ENCODE measurements around the gene TSPAN5.

TSPAN5 gene

DNA sequence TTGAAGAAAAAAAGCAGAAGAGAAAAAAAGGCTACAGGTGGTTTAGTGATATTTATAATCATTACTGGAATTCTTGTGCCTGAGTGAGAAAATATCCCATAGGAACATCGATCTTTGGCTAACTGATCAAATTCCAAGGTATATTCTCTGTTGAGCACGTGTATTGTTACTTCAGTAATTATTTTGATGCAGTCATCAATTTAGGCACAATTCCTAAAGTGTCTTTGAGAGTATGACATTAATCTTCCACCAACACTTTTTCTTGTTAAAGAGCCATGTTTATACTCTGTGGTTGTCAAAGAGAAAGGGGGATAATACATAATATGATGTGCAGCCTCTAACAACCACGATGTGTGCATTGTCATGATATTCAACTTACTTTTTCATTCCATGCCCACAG, 151.1 kb downstream of the TSPAN5 start:
- DNase-seq (ENCODE audit: insufficient read length, low spot score) (no peak), FAIRE-seq (no peak)
- no peak for TF ChIP-seq POLR2A (IDR thresholded peaks at IDR 0.05; ENCODE audit: low read depth, low read length)

- no peak for FAIRE-seq
- no peak for DNase-seq (ENCODE audit: insufficient read length, low spot score)
- TF ChIP-seq POLR2A (IDR thresholded peaks at IDR 0.05; ENCODE audit: low read depth, low read length), result no peak
These were observed 151.8 kb downstream of the TSPAN5 start for GRCh38 chr4:98506462-98507132.

DNA sequence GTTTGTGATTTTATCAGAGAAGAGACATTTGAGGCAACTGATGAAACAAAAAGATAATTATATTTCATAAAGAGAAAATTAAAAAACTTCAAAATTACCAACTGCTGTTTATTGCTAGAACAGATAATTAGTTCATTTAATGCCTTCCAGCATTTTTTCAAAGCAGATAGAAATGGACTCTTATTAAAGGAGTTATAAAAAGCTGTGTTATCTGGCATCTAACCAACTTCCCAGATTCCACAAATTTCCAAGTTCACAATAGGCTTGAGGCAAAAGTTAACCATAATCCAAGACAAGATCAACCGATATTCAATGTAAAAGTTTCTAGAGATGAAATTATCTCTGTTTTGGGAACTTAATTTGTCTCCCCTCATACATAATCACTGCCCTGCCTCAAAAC, 152.4 kb downstream of the TSPAN5 start:
- DNase-seq (ENCODE audit: insufficient read length, low spot score) (no peak), FAIRE-seq (no peak)
- no peak for TF ChIP-seq POLR2A (IDR thresholded peaks at IDR 0.05; ENCODE audit: low read depth, low read length)

DNA sequence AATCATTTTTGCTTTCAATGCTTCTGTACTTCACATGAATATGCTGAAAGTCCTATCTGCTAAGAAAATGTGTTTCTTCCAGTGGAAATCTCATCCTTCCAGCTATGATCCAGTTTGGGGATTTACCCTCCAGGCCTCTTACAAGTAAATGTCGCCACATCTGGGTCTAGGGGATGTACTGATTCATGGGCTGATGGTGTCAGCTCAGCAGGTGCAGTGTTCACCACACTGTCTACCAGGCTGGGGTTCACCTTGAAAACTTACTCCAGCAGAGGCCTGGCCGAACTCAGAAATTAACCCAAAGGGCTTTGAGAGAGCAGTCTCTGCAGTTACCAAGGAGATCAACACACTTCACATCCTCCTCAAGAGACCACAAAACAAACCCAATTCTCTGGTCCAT, 154.3 kb downstream of the TSPAN5 start:
- TF ChIP-seq POLR2A (IDR thresholded peaks at IDR 0.05; ENCODE audit: low read depth, low read length), result no peak
- DNase-seq (ENCODE audit: insufficient read length, low spot score), result no peak
- FAIRE-seq, result no peak

DNA sequence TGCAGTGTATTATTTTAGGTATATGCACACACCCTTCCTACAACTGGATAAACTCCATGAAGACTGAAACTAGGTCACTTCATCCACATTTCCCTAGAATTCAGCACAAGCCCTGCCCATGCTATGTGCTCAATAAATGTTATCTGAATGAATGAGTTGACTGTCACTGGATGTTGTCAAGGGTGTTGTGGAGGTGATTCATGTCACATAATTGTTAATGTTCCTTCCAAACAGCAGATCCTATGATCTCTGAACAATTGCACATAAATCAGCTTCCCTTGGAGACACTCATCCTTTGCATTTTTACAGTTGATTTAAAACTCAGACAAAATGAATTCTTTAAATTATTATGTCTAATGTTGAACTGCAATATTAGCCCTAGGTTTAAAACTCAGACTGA, 154.7 kb downstream of the TSPAN5 start:
- FAIRE-seq (no peak), DNase-seq (ENCODE audit: insufficient read length, low spot score) (no peak)
- TF ChIP-seq POLR2A (IDR thresholded peaks at IDR 0.05; ENCODE audit: low read depth, low read length), result no peak

GRCh38 chr4:98502624-98503023, 155.8 kb downstream of the TSPAN5 start:
- no peak for FAIRE-seq
- no peak for TF ChIP-seq POLR2A (IDR thresholded peaks at IDR 0.05; ENCODE audit: low read depth, low read length)
- DNase-seq (ENCODE audit: insufficient read length, low spot score), result no peak

- TF ChIP-seq POLR2A (IDR thresholded peaks at IDR 0.05; ENCODE audit: low read depth, low read length), result no peak
- FAIRE-seq (no peak), DNase-seq (ENCODE audit: insufficient read length, low spot score) (no peak)
These were observed 156.4 kb downstream of the TSPAN5 start for GRCh38 chr4:98502031-98502430.

DNA sequence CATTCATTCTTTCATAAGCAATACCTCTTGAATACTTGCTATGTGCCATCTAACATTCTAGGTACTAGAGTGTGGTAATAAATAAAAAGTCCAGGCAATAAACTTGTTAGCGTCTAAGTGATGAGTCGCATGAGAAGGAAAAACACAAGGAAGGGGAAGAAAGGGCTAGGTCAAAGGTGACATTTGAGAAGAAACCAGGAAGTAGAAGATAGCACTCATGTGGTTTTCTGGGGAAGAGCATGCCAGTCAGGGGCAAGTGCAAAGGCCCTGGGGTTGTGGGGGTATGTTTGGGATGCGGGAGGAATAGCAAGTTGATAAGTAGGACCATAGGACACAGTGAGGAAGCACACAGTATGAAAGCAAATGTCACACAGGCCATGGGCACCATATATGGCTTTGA, 157.0 kb downstream of the TSPAN5 start:
- TF ChIP-seq POLR2A (IDR thresholded peaks at IDR 0.05; ENCODE audit: low read depth, low read length), result no peak
- DNase-seq (ENCODE audit: insufficient read length, low spot score) (no peak), FAIRE-seq (no peak)

GRCh38 chr4:98498774-98499173, 159.6 kb downstream of the TSPAN5 start:
- FAIRE-seq (no peak), DNase-seq (ENCODE audit: insufficient read length, low spot score) (no peak)
- no peak for TF ChIP-seq POLR2A (IDR thresholded peaks at IDR 0.05; ENCODE audit: low read depth, low read length)

GRCh38 chr4:98496152-98496845, 162.1 kb downstream of the TSPAN5 start:
- no peak for TF ChIP-seq POLR2A (IDR thresholded peaks at IDR 0.05; ENCODE audit: low read depth, low read length)
- no peak for FAIRE-seq
- DNase-seq (ENCODE audit: insufficient read length, low spot score), result no peak

DNA sequence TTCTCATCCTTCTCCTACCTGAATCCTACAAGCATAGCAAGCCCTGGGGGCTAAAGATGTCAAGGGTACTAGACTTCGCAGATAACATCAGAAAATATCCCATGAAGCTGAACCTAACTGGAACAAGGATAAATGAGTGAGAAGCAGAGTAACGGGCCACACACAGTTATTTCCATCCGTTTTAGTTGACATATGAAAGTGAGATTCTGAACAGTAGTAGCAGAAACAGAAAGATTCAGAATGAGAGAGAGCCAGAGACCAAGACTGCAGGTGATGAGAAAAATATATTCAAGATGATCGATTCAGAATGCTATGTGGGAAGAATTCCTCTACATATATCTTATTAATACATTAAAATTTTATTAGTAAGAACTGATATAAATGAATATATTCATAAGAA, 165.1 kb downstream of the TSPAN5 start:
- TF ChIP-seq POLR2A (IDR thresholded peaks at IDR 0.05; ENCODE audit: low read depth, low read length), result no peak
- FAIRE-seq, result no peak
- DNase-seq (ENCODE audit: insufficient read length, low spot score), result no peak

DNA sequence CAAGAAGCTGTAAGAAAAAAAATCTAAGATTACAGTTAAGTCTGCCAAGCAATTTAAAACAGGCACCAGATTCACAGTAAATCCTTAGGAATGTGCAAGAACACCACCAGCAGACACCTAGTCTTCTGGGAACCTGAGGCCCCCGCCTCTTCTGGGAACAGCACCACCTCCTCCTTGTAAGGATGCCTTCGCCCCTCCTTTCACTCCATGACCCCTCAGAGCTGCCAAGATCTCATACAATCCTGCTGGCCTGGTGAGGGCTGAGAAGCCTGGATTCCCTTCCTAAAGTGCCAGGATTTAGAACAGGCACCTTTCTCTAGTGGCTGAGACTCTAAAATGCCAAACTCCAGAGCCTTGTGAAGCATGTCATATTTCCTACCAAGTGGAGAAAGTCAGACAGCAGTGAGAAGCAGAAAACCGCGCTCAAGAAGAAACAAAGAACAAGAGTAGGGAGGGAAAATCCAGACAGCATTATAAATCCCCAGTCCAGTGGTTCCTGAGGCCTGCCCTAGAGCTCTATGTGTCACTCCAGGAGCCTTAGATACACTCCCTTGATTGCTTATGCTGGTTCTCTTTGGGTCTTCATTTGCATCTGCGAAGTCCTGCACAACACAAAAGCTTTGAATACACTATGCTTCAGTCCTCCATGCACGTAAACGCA, 166.4 kb downstream of the TSPAN5 start:
- DNase-seq (ENCODE audit: insufficient read length, low spot score) (no peak), FAIRE-seq (no peak)
- no peak for TF ChIP-seq POLR2A (IDR thresholded peaks at IDR 0.05; ENCODE audit: low read depth, low read length)

- FAIRE-seq (no peak), DNase-seq (ENCODE audit: insufficient read length, low spot score) (no peak)
- no peak for TF ChIP-seq POLR2A (IDR thresholded peaks at IDR 0.05; ENCODE audit: low read depth, low read length)
These were observed 168.2 kb downstream of the TSPAN5 start for GRCh38 chr4:98490251-98490650.

DNA sequence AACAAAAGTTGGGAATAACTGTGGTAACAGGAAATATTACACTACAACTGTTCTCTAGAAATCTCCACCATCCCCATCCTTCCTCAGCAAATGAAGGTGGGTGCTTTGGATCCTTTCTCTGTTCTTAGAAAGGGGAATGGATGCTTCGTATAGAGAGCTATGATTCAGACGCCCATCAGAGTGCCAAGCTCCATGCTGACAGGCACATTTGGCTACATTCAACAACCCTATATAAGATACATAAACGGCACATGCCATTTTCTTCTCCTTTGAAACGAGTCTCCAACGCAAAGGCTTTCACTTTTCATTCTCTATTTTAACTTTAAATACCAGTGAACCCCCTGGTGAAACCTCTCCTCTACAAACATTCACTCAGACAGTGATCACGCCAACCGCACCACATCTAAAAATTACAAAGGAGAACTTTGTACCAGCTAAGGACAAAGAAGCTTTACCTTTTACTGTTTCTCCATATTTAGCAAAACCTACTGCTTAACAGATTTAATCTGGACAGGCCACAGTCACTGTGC, 172.5 kb downstream of the TSPAN5 start:
- FAIRE-seq, result no peak
- TF ChIP-seq POLR2A (IDR thresholded peaks at IDR 0.05; ENCODE audit: low read depth, low read length), result no peak
- no peak for DNase-seq (ENCODE audit: insufficient read length, low spot score)
